Sigmoid colon (tissue), 7 donors: ENCODE data around the gene ACP2. TPM values are rescaled to one million over a fixed set of nuclear protein-coding genes. Genes with fewer than 3 reads are reported as not detected.

Experiments
- DNase-seq: peaks from one replicate; pipeline ENCODE4 v3.0.0-alpha.2; 2019
- H3K27ac ChIP-seq, 4 donors: fragments of 200-600 bp; sonication (generic); one replicate each; pipeline ENCODE4 v1.5.1; 2016 to 2019; ENCODE audit warnings: mild to moderate bottlenecking in 1 of 4
- H3K27me3 ChIP-seq, 3 donors: fragments of 200-600 bp; sonication (generic); one replicate each; pipeline ENCODE4 v1.5.1; 2019; ENCODE audit warnings: mild to moderate bottlenecking in 1 of 3
- H3K36me3 ChIP-seq, 4 donors: fragments of 200-600 bp; sonication (generic); one replicate each; pipeline ENCODE4 v1.5.1; 2016 to 2019
- H3K4me1 ChIP-seq, 4 donors: fragments of 200-600 bp; sonication (generic); one replicate each; pipeline ENCODE4 v1.5.1; 2017 to 2019
- H3K4me3 ChIP-seq, 4 donors: fragments of 200-600 bp; sonication (generic); one replicate each; pipeline ENCODE4 v1.5.1; 2017 to 2019; ENCODE audit warnings: mild to moderate bottlenecking in 2 of 4, moderate library complexity in 1 of 4
- H3K9me3 ChIP-seq, 4 donors: fragments of 200-600 bp in 3 of 4; sonication (generic) in 3 of 4; one replicate each; pipeline versions ENCODE4 v1.5.1 to v1.6.1; 2013 to 2019
- CTCF ChIP-seq, 4 experiments: fragments of 450-650 bp in 3 of 4; fragments of 200-600 bp in 1 of 4; IDR thresholded peaks; one replicate each; pipeline ENCODE4 v1.5.1; 2016 to 2019; ENCODE audit warnings: antibody characterized with exemption in 4 of 4, mild to moderate bottlenecking in 3 of 4, moderate library complexity in 2 of 4
- EP300 ChIP-seq, 4 donors: sonication (generic); formaldehyde crosslinking; IDR thresholded peaks; one replicate each; pipeline ENCODE4 v1.6.1; 2017; ENCODE audit warnings: antibody characterized with exemption in 4 of 4
- POLR2A ChIP-seq, 2 donors: fragments of 450-650 bp; IDR thresholded peaks; one replicate each; pipeline ENCODE4 v1.6.1; 2016; ENCODE audit warnings: antibody characterized with exemption in 2 of 2, mild to moderate bottlenecking in 2 of 2, moderate library complexity in 2 of 2
- POLR2AphosphoS5 ChIP-seq, 4 donors: sonication (generic); formaldehyde crosslinking; IDR thresholded peaks; one replicate each; pipeline ENCODE4 v1.6.1; 2017; ENCODE audit warnings: antibody characterized with exemption in 4 of 4
- WGBS, 2 donors: extraction: QIAGEN DNeasy Blood & Tissue Kit; methylation state at CpG; one replicate each; pipeline ENCODE4 v1.1.7; 2013; 5-methylcytosine and 5-hydroxymethylcytosine counted together
- intact Hi-C: fragments of 100-400 bp; cut with DNase I; formaldehyde crosslinking; loops from one replicate; pipeline ENCODE4 v1.15.1; 2023
- polyA plus RNA-seq, 3 donors: library from polyadenylated mRNA; stranded (reverse); fragments of 200-250 nt; gene quantifications; one replicate each; pipeline ENCODE4 v1.2.3, GENCODE V29; 2013
- total RNA-seq, 4 donors: library from RNA; depleted of rRNA; stranded (reverse); fragments of >200 nt; gene quantifications; one replicate each; pipeline ENCODE4 v1.1.0, GENCODE V29; 2016
- donor health status: healthy with polysubstance abuse.
- donor health status: Bipolar disorder and iron deficiency.
- donor health status: healthy.

ACP2 gene
- total and polyA plus RNA-seq, 7 donors = 15.6 to 54.0 (median 31.0) TPM

GRCh38 chr11:47267876-47268275, 19.3 kb upstream of the ACP2 start:
- TF ChIP-seq EP300 (IDR thresholded peaks at IDR 0.05) (no peak), CTCF (IDR thresholded peaks at IDR 0.05) (no peak), POLR2A (IDR thresholded peaks at IDR 0.05) (no peak), POLR2AphosphoS5 (IDR thresholded peaks at IDR 0.05) (no peak)
- H3K9me3 ChIP-seq = no peaks in the 10 kb centered on the region
- no peaks in the 10 kb centered on the region for H3K36me3 ChIP-seq
- WGBS, 2 donors = 69 to 81% methylated on average over 6 of the region's 6 CpGs
- H3K4me3 ChIP-seq = no peak overlapping the region
- no peak for DNase-seq
- intact Hi-C loops = loop anchor here (2.0 to 5.0 kb wide), 2 partner anchors 53 to 89 kb away; partner anchors contain the start of gene DDB2
- H3K27ac ChIP-seq = peak overlapping the region; percentile 95 to 98 (median 96)
- peaks cover 0 to 40% (median 38%) of the 10 kb centered on the region in 4 donors for H3K4me1 ChIP-seq
- H3K27me3 ChIP-seq = no peaks in the 10 kb centered on the region

DNA sequence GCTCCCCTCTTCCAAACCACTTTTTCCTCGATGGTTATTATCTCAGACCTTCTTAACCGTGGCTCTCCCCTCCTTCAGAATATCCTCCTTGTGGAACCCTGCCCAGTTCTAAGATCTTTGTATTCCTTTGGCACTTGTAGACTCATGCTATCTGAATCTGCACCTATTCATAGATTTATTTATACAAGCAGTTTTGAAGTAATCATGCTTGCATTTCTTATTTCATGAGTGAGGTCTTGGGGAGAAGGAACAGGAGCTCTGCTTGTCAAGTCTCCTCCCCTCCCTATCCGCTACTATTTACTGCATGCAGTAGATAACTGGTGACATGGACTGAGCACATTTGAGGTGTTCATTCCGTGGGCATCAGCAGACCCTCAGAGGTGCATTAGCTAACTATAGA, 15.9 kb upstream of the ACP2 start:
- 87 to 91% methylated on average over 4 of the region's 4 CpGs for WGBS, 2 donors
- intact Hi-C loops = no loop called here
- Histone ChIP-seq H3K36me3 (no peaks in the 10 kb centered on the region), H3K27me3 (no peaks in the 10 kb centered on the region), H3K27ac (no peak overlapping the region), H3K9me3 (no peaks in the 10 kb centered on the region), H3K4me1 (peaks cover 0 to 26% (median 21%) of the 10 kb centered on the region in 4 donors), H3K4me3 (no peak overlapping the region)
- TF ChIP-seq EP300 (IDR thresholded peaks at IDR 0.05) (no peak), CTCF (IDR thresholded peaks at IDR 0.05) (no peak), POLR2AphosphoS5 (IDR thresholded peaks at IDR 0.05) (no peak), POLR2A (IDR thresholded peaks at IDR 0.05) (no peak)
- no peak for DNase-seq

- 93% methylated on average over 6 of the region's 6 CpGs for WGBS, 2 donors
- no peaks in the 10 kb centered on the region for H3K36me3 ChIP-seq
- no peak overlapping the region for H3K27ac ChIP-seq
- no peaks in the 10 kb centered on the region for H3K9me3 ChIP-seq
- no peak for DNase-seq
- TF ChIP-seq EP300 (IDR thresholded peaks at IDR 0.05) = no peak
- no peak for TF ChIP-seq POLR2A (IDR thresholded peaks at IDR 0.05)
- no peak for TF ChIP-seq POLR2AphosphoS5 (IDR thresholded peaks at IDR 0.05)
- no peak for TF ChIP-seq CTCF (IDR thresholded peaks at IDR 0.05)
- H3K4me1 ChIP-seq = peaks cover 0 to 28% (median 23%) of the 10 kb centered on the region in 4 donors
- intact Hi-C loops = no loop called here
- no peak overlapping the region for H3K4me3 ChIP-seq
- no peaks in the 10 kb centered on the region for H3K27me3 ChIP-seq
These were observed 15.5 kb upstream of the ACP2 start for GRCh38 chr11:47264119-47264518.

DNA sequence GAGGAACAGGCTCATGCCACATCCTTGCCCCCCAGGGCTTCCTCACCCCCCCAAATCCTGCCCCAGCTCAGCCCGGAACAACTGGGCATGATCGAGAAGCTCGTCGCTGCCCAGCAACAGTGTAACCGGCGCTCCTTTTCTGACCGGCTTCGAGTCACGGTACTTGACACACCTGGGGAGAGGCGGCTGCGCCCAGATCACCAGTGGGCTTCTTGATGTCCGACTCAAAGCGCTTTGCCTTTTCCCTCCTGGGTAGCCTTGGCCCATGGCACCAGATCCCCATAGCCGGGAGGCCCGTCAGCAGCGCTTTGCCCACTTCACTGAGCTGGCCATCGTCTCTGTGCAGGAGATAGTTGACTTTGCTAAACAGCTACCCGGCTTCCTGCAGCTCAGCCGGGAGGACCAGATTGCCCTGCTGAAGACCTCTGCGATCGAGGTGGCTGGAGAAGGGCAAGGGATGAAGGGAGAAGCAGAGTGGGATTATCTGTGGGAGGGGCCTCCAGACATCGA, 12.7 kb upstream of the ACP2 start:
- 91 to 95% methylated on average over 22 of the region's 22 CpGs for WGBS, 2 donors
- H3K36me3 ChIP-seq = no peaks in the 10 kb centered on the region
- no peak for DNase-seq

More for the DNA sequence above, 12.7 kb upstream of the ACP2 start:
- H3K27me3 ChIP-seq = no peaks in the 10 kb centered on the region
- no peak for TF ChIP-seq POLR2A (IDR thresholded peaks at IDR 0.05)
- TF ChIP-seq POLR2AphosphoS5 (IDR thresholded peaks at IDR 0.05) = no peak
- no peak for TF ChIP-seq CTCF (IDR thresholded peaks at IDR 0.05)
- no peak for TF ChIP-seq EP300 (IDR thresholded peaks at IDR 0.05)
- intact Hi-C loops = no loop called here
- H3K4me1 ChIP-seq = peaks cover 0 to 37% (median 32%) of the 10 kb centered on the region in 4 donors
- H3K27ac ChIP-seq = no peak overlapping the region
- no peaks in the 10 kb centered on the region for H3K9me3 ChIP-seq
- H3K4me3 ChIP-seq = no peak overlapping the region
